Fibroblast of the aortic adventitia (primary cell): ENCODE measurements around the gene EBP. TPM values are rescaled to one million over a fixed set of nuclear protein-coding genes. Genes with fewer than 3 reads are reported as not detected.

Experiments used
- DNase-seq: peaks from one replicate; pipeline ENCODE4 v3.0.0-alpha.2; 2010; ENCODE audit warnings: low read depth
- H3K4me3 ChIP-seq: 2 replicates; pipeline ENCODE4 v1.5.1; 2011; ENCODE audit warnings: low read depth, mild to moderate bottlenecking, control low read depth, low read length, moderate library complexity
- total RNA-seq: library from RNA; depleted of rRNA; stranded (reverse); fragments of >200 nt; gene quantifications from 2 replicates; pipeline ENCODE4 v1.2.3, GENCODE V29; 2012; ENCODE audit warnings: low replicate concordance
- TF ChIP-seq, protein P1 (sequence below): IDR thresholded peaks from 2 replicates; pipeline ENCODE4 v1.5.1; 2011; ENCODE audit warnings: mild to moderate bottlenecking, low read length, control low read depth, inconsistent platforms; ENCODE audit not compliant: insufficient read depth

EBP gene
- total RNA-seq, 1 donor: 49.2 TPM

DNA sequence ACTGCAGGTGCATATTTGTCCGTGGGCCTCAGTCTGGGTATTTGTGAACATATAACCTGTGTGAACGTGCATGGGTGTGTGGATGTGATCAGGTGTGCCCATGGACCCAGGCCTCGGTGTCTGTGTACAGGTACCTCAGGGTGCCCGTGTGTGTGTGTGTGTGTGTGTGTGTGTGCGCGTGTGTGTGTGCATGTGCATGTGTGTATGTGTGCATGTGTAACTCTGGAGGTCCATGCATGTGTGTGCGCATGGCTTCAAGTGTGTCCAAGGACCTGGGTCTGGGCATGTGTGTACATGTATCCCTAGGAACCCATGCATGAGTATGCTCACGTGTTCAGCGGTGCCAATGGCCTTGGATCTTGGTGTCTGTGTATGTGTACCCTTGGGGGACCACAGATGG, 29.8 kb upstream of the EBP start:
- no peak overlapping the region for H3K4me3 ChIP-seq
- TF ChIP-seq, protein P1, sequence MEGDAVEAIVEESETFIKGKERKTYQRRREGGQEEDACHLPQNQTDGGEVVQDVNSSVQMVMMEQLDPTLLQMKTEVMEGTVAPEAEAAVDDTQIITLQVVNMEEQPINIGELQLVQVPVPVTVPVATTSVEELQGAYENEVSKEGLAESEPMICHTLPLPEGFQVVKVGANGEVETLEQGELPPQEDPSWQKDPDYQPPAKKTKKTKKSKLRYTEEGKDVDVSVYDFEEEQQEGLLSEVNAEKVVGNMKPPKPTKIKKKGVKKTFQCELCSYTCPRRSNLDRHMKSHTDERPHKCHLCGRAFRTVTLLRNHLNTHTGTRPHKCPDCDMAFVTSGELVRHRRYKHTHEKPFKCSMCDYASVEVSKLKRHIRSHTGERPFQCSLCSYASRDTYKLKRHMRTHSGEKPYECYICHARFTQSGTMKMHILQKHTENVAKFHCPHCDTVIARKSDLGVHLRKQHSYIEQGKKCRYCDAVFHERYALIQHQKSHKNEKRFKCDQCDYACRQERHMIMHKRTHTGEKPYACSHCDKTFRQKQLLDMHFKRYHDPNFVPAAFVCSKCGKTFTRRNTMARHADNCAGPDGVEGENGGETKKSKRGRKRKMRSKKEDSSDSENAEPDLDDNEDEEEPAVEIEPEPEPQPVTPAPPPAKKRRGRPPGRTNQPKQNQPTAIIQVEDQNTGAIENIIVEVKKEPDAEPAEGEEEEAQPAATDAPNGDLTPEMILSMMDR: no peak
- DNase-seq: no peak

DNA sequence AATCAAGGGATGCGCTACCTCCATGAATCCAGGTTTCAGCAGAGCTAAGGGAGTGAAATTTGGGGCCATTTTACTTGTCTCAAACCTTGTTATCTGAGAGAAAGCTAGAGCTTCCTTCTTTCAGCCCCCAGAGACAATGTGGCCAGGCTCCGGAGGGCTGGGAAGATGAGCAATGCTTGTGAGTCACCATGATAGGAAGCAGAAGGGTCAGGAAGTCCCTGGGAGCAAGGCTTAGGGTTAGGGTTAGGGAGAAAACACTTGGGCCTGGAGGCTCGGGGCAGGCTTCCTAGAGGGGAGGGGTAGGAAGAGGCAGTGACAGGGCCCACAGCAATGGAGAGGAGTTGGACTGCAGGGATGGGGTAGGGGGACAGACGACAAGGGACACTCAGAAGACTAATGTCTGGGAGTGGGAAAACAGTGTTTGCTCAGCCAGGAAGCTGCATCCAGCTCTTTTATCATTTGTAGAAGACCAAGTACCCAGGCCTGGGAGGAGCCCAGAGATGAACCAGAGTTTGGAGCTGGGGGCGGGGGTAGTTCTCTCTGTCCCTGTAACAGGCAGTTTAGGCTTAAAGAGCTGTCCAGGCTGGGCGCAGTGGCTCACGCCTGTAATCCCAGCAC, 29.2 kb upstream of the EBP start:
- no peak for DNase-seq
- TF ChIP-seq, protein P1: no peak
- no peak overlapping the region for H3K4me3 ChIP-seq

DNA sequence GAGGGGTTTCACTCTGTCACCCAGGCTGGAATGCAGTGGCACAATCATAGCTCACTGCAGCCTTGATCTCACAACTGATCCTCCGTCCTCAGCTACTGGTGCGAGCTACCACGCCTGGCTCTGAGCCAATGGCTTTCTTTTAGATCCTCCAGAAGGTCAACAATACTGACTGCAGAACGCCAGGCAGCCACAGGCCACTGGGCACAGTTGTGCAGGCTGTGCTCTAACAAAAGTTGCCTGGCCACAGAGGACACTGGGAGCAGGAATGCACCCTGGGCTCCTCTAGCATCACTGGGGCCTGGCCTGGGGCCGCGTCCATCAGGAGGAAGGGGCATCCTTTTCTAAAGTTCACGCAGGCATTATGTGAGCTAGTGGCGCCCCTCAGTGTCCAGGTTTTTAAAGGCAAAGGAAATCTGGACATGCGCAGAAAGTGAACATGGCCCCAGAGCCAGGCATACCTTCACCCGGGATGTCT, 27.7 kb upstream of the EBP start:
- TF ChIP-seq, protein P1: peak; percentile 37
- H3K4me3 ChIP-seq: no peak overlapping the region
- DNase-seq: peak; percentile 55

DNA sequence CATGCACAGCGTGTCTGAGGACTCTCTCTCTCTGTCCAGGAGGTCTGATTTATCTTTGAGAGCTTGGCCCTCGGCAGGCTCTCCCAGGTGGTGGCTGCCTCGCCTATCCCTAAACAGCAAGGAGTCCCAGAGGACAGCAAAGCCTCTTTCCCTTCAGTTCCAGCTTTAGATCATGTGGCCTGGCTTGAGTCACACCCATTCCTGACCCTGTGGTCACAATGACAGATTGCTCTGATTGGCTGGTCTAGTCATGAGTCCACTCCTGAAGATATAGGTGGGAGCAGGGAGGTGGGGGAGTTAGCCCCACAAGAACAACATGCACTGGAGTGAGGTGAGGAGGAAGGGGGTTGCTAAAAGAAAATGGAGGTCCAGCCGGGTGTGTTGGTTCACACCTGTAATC, 24.9 kb upstream of the EBP start:
- DNase-seq: no peak
- H3K4me3 ChIP-seq: no peak overlapping the region
- TF ChIP-seq, protein P1: no peak

DNA sequence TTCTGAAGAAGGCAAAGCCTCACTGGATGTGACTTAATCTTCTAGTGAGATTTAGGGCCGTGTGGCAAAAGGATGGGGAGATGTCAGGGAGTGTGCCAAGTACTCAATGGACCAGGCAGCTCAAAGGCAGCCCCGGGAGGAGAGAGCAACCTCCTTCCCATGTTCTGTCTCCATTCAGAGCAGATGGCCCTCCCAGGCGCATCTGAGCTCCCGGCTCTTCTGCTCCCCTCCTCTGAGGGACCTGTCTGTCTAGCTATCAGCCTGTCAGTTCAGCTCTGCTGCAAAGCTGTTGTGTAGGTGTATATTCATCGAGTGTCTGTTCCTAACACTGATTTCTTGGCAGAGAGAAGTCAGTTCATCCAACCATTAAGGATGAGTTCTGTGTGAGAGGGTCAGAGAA, 23.7 kb upstream of the EBP start:
- no peak overlapping the region for H3K4me3 ChIP-seq
- DNase-seq: no peak
- TF ChIP-seq, protein P1: no peak

DNA sequence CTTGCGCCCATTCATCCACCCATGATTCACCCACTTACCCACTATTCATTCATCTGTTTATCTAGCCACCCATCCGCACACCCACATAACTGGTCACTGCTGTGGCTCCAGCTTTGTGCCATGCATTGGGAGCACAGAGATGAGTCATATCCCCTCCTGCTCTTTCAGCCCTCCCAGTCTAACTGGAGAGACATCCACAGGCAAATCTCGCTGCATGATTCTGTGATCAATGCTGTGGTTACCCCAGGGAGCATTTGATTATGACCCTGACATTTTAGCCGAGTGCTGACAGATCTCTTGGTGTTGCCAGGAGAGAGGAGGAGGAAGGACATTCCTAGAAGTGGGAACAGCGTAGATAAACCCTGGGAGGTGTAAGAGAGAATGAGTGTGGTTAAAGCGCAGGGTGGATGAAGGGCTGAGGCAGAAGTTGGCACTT, 23.2 kb upstream of the EBP start:
- DNase-seq: peak; percentile 63
- no peak overlapping the region for H3K4me3 ChIP-seq

More for the DNA sequence above, 23.2 kb upstream of the EBP start:
- TF ChIP-seq, protein P1: no peak
